Measurements from ENCODE around the gene ELL2.

Gene ELL2

DNA sequence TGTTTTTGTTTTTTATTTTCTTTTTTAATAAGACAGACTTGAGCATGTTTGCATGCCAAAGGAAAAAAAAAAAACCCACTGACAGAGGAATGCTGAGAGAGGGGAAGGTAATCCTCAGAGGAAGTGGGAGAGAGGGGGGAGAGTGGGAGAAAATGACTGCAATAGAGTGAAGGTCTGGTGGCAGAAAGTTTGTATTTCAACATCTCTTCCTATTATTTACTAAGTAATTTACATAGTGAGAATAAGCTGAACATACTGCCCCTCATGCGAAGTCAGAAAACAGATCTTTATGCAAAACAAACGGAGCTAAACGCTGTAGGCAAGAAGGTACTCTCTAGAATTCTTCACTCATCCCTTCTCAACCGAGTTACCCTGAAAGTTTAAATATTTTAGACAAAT, 45.0 kb downstream of the ELL2 start:
- DNase-seq (ENCODE audit: insufficient read length, low spot score) (no peak), FAIRE-seq (no peak)
- TF ChIP-seq, protein P1, sequence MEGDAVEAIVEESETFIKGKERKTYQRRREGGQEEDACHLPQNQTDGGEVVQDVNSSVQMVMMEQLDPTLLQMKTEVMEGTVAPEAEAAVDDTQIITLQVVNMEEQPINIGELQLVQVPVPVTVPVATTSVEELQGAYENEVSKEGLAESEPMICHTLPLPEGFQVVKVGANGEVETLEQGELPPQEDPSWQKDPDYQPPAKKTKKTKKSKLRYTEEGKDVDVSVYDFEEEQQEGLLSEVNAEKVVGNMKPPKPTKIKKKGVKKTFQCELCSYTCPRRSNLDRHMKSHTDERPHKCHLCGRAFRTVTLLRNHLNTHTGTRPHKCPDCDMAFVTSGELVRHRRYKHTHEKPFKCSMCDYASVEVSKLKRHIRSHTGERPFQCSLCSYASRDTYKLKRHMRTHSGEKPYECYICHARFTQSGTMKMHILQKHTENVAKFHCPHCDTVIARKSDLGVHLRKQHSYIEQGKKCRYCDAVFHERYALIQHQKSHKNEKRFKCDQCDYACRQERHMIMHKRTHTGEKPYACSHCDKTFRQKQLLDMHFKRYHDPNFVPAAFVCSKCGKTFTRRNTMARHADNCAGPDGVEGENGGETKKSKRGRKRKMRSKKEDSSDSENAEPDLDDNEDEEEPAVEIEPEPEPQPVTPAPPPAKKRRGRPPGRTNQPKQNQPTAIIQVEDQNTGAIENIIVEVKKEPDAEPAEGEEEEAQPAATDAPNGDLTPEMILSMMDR (IDR thresholded peaks at IDR 0.05; ENCODE audit: insufficient read depth, missing control alignments) = no peak

DNA sequence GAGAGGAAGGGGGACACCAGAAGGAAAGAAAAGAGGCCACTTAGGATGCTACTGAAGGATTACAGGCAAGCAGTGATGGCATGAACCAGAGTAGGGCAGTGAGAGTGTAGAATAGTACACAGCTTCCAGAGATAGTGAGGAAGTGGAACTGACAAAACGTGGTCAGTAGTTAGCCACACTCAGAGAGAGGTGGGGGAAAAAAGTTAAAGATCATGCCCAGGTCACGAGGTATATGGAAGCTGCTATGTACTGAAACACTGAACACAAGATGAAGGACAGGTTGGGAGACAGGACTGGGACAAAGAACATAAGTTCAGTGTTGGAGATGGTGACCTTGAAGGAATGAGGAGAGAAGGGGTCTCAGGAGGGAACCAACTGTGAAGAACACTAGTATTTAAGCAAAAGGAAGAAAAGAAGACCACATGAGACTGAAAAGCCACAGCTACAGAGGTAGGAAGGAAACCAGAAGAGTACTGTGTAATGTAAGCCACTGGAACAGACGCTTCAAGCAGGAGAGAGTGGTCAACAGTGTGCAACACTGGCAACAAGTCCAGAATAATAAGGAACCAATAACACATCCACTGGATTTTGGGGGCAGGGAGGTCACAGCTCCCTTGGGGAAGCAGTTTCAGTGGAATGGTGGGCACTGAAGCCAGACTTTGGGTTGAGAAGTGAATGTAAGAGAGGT, 45.5 kb downstream of the ELL2 start:
- DNase-seq (ENCODE audit: insufficient read length, low spot score) (no peak), FAIRE-seq (no peak)
- TF ChIP-seq, protein P1 (IDR thresholded peaks at IDR 0.05; ENCODE audit: insufficient read depth, missing control alignments) = no peak

DNA sequence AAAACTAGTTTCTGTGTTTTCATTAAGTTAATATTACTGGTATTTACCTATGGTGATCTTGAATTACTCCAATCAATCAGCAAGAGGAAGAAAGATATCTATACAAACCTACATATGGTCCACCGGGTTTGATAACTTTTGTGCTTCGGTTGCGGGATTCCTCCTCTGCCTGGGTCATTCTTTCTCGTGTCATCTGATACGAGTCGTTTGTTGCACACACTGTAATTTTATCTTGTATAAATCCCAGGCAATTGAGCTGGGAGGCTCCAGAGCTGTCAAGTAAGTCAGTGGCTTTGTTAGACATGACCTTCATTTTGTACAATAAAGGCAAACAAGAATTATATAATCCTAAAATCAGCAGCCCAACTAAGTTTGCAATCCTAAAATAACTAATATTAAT, 48.0 kb downstream of the ELL2 start:
- TF ChIP-seq, protein P1 (IDR thresholded peaks at IDR 0.05; ENCODE audit: insufficient read depth, missing control alignments) = no peak
- FAIRE-seq (no peak), DNase-seq (ENCODE audit: insufficient read length, low spot score) (no peak)

DNA sequence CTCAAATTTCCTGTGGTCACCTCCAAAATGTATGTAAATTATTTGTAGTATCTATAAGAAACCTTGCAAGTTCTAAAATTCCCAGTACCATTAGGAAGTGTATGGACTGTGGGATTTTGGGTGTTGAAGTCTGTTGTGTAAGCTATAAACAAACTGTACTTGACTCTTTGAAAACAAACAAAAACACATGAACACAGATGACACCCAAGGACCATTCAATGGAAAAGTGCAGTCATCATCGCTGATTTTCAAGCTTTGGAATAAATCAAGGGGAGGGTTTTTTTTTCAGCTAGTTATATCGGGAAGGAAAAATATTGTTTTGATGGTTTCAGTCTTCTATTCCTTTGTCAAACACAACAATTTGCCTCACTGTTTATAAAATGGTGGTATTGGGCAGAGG, 49.6 kb downstream of the ELL2 start:
- DNase-seq (ENCODE audit: insufficient read length, low spot score) = no peak
- no peak for FAIRE-seq
- TF ChIP-seq, protein P1 (IDR thresholded peaks at IDR 0.05; ENCODE audit: insufficient read depth, missing control alignments) = no peak

DNA sequence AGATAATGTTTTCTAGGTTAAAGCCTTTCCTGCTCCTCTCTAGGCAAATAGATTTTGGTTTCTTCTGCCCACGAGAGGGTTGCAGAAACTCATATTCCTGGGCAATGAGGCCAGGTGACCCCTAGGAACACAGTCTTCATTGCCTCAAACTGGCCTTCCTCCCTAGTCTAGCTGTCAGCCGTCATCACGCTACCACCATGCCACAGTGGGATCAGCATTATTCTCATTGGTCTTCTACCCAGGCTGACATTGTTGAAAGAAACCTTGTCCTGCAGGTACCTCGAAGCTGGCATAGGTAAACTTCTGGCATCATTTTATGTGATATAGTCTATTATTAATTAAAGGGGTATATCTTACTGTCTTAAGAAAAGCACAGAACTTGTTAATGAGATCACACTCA, 51.1 kb downstream of the ELL2 start:
- FAIRE-seq = no peak
- TF ChIP-seq, protein P1 (IDR thresholded peaks at IDR 0.05; ENCODE audit: insufficient read depth, missing control alignments) = no peak

DNA sequence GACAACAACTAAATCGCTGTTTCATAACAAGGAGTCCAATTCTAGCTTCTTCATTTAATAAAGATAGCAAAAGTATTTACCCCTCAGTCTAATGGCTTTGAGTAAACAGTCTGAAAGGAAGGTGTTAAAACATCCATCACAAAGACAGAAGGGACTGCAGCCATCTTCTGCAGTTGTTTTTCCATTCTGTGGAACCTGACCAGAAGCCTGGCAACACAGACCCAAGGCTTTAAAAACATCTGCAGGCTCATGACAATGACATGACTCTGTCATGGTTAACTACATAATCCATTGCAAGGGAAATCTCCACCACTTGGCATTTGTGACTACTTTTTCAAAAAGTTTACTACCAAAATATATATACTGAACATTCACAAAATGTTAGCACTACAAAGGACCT, 51.9 kb downstream of the ELL2 start:
- TF ChIP-seq, protein P1 (IDR thresholded peaks at IDR 0.05; ENCODE audit: insufficient read depth, missing control alignments) = no peak
- no peak for FAIRE-seq
- DNase-seq (ENCODE audit: insufficient read length, low spot score) = no peak

More for the DNA sequence above, 51.1 kb downstream of the ELL2 start:
- no peak for DNase-seq (ENCODE audit: insufficient read length, low spot score)

DNA sequence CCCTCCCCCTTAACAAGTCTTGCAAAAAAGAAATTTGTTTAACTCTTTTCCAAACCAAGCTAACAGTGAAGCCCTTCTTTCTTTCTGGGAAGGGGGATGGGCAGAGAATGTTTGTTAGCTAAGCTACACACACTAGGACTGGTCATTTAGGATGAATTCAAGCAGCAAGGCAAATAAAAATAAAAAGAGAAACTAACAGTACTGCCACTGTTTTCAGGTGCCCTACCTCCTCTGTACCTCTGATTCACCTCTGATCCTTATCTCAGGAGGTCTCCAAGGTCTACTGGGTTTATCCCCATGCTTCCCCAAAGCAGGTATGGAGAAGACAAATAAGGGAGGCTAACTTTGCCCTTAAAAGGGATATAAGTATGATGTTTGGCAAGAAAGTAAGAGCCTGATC, 52.9 kb downstream of the ELL2 start:
- TF ChIP-seq, protein P1 (IDR thresholded peaks at IDR 0.05; ENCODE audit: insufficient read depth, missing control alignments) = no peak
- DNase-seq (ENCODE audit: insufficient read length, low spot score) (no peak), FAIRE-seq (no peak)
